GM12875 (cell line): Measurements from ENCODE around the gene TPTE2.
"Not testable (repeated sequence)": the region's sequence is repeated elsewhere in the genome, so short reads cannot be mapped to it uniquely, and the experiment has no call there.

Experiments
- H3K4me3 ChIP-seq: one replicate; pipeline ENCODE4 v1.5.1; 2011; ENCODE audit warnings: low read depth, low read length, control low read depth
- CTCF ChIP-seq: IDR thresholded peaks from 2 replicates; pipeline ENCODE4 v1.5.1; 2011; ENCODE audit warnings: low read depth, mild to moderate bottlenecking, control low read depth, inconsistent platforms, low read length, moderate library complexity, borderline replicate concordance; ENCODE audit not compliant: insufficient read depth

Gene TPTE2

GRCh38 chr13:19561127-19561582 is at the start of gene TPTE2:
Gene TPTE2, minus strand, starts transcription at chr13:19561532. Its CDS starts 58,298 bp downstream, at chr13:19503234.
- not testable (repeated sequence) for H3K4me3 ChIP-seq

- TF ChIP-seq CTCF: no peak
- H3K4me3 ChIP-seq: no peak overlapping the region
Observed at GRCh38 chr13:19607523-19608078, 46.3 kb upstream of the TPTE2 start.

GRCh38 chr13:19606737-19607136 is 45.4 kb upstream of the TPTE2 start:
- no peak overlapping the region for H3K4me3 ChIP-seq
- TF ChIP-seq CTCF: no peak

GRCh38 chr13:19606152-19606551 is 44.8 kb upstream of the TPTE2 start:
- TF ChIP-seq CTCF: no peak

GRCh38 chr13:19605161-19605955 is 44.0 kb upstream of the TPTE2 start:
- no peak for TF ChIP-seq CTCF
- H3K4me3 ChIP-seq: no peak overlapping the region

More at GRCh38 chr13:19606152-19606551, 44.8 kb upstream of the TPTE2 start:
- H3K4me3 ChIP-seq: no peak overlapping the region

GRCh38 chr13:19604306-19604705 is 43.0 kb upstream of the TPTE2 start:
- no peak overlapping the region for H3K4me3 ChIP-seq
- TF ChIP-seq CTCF: no peak

GRCh38 chr13:19601749-19602725 is 40.7 kb upstream of the TPTE2 start:
- peak; percentile 51 for TF ChIP-seq CTCF
- peak overlapping the region; percentile 76 for H3K4me3 ChIP-seq
